HepG2 (cell line): ENCODE results near the gene LYRM7. TPM values are rescaled to one million over a fixed set of nuclear protein-coding genes. Genes with fewer than 3 reads are reported as not detected.

Source experiments
- AHR ChIP-seq: IDR thresholded peaks from 2 replicates; pipeline ENCODE4 v1.6.1; 2018; ENCODE audit warnings: missing genetic modification reagents, missing compliant biosample characterization
- BCLAF1 ChIP-seq: fragments of 450-650 bp; IDR thresholded peaks from 2 replicates; pipeline ENCODE4 v1.6.1; 2017; ENCODE audit warnings: mild to moderate bottlenecking
- FOXO1 ChIP-seq: sonication (generic); formaldehyde crosslinking; IDR thresholded peaks from 2 replicates; pipeline ENCODE4 v1.4.0; 2020; ENCODE audit warnings: missing genetic modification reagents
- GATA4 ChIP-seq: sonication (generic); IDR thresholded peaks from 2 replicates; pipeline ENCODE4 v1.6.1; 2016; ENCODE audit warnings: antibody characterized with exemption, low read depth, borderline replicate concordance
- HMG20A ChIP-seq: IDR thresholded peaks from 2 replicates; pipeline ENCODE4 v1.6.1; 2016; ENCODE audit warnings: borderline replicate concordance
- HOXD1 ChIP-seq: sonication (generic); formaldehyde crosslinking; IDR thresholded peaks from 2 replicates; pipeline ENCODE4 v1.5.0; 2020; ENCODE audit warnings: missing genetic modification reagents
- MBD4 ChIP-seq: IDR thresholded peaks from 2 replicates; pipeline ENCODE4 v1.6.1; 2012; ENCODE audit warnings: low read length, inconsistent platforms, borderline replicate concordance
- NR0B2 ChIP-seq: sonication (generic); formaldehyde crosslinking; IDR thresholded peaks from 2 replicates; pipeline ENCODE4 v1.4.0; 2020; ENCODE audit warnings: mild to moderate bottlenecking, missing genetic modification reagents
- NR1H2 ChIP-seq: sonication (generic); formaldehyde crosslinking; IDR thresholded peaks from 2 replicates; pipeline ENCODE4 v1.8.1; 2022; ENCODE audit warnings: low read depth, missing genetic modification reagents, borderline replicate concordance
- POLR2A ChIP-seq, 2 experiments: IDR thresholded peaks; 2 replicates each; pipeline ENCODE4 v1.6.1; 2011; ENCODE audit warnings: low read depth in 2 of 2, low read length in 2 of 2, mild to moderate bottlenecking in 1 of 2, moderate library complexity in 1 of 2; ENCODE audit not compliant: insufficient read depth in 1 of 2
- PREB ChIP-seq: sonication (generic); formaldehyde crosslinking; IDR thresholded peaks from 2 replicates; pipeline ENCODE4 v1.4.0; 2020; ENCODE audit warnings: missing genetic modification reagents
- ZNF235 ChIP-seq: sonication (generic); formaldehyde crosslinking; IDR thresholded peaks from 2 replicates; pipeline ENCODE4 v1.8.1; 2023; ENCODE audit warnings: mild to moderate bottlenecking, missing genetic modification reagents, borderline replicate concordance
- ZNF256 ChIP-seq: sonication (generic); formaldehyde crosslinking; conservative IDR thresholded peaks from 2 replicates; pipeline ENCODE4 v1.4.0; 2020; ENCODE audit warnings: missing genetic modification reagents
- ZNF33A ChIP-seq: sonication (generic); formaldehyde crosslinking; IDR thresholded peaks from 2 replicates; pipeline ENCODE4 v1.5.1; 2020; ENCODE audit warnings: missing genetic modification reagents, mild to moderate bottlenecking, moderate library complexity, borderline replicate concordance
- ZNF550 ChIP-seq: sonication (generic); formaldehyde crosslinking; IDR thresholded peaks from 2 replicates; pipeline ENCODE4 v1.4.0; 2020; ENCODE audit warnings: mild to moderate bottlenecking, missing genetic modification reagents, borderline replicate concordance
- ZNF678 ChIP-seq: sonication (generic); formaldehyde crosslinking; IDR thresholded peaks from 2 replicates; pipeline ENCODE4 v1.4.0; 2020; ENCODE audit warnings: mild to moderate bottlenecking, missing genetic modification reagents
- ZNF75D ChIP-seq: sonication (generic); formaldehyde crosslinking; IDR thresholded peaks from 2 replicates; pipeline ENCODE4 v1.8.1; 2023; ENCODE audit warnings: missing genetic modification reagents, mild to moderate bottlenecking, borderline replicate concordance
- polyA plus RNA-seq, 8 experiments: library from polyadenylated mRNA; depleted of rRNA in 3 of 8; stranded (reverse) in 7 of 8; unstranded in 1 of 8; fragments of >200 nt; fragmentation: Illumina TruSeq in 4 of 8; extraction: Trizol in 4 of 8; gene quantifications; 2 replicates each; pipeline versions ENCODE4 v1.2.1 to v1.2.3, GENCODE V29; 2011 to 2016; ENCODE audit warnings: low read depth in 4 of 8, missing spikeins in 1 of 8, mixed read lengths in 1 of 8; ENCODE audit not compliant: insufficient read depth in 1 of 8
- total RNA-seq, 5 experiments: library from RNA; depleted of rRNA; stranded (reverse); fragments of >200 nt; fragmentation: Illumina TruSeq; extraction: Trizol; gene quantifications; 2 replicates each; pipeline ENCODE4 v1.2.3, GENCODE V29; 2016; ENCODE audit warnings: low read depth in 1 of 5

LYRM7 gene
- total and polyA plus RNA-seq, 2 of the 13 experiments (the other 11 are each of a cell fraction or from before 2014, with no cell fraction given): 3.0 to 5.5 TPM

- TF ChIP-seq ZNF235 (CRISPR knock-in tag) (peak; percentile 22; the same call in 1 of the 2 replicates), AHR (CRISPR knock-in tag) (no peak; the same call in 1 of the 2 replicates), ZNF33A (CRISPR knock-in tag) (0 out of 2 replicates have a peak, but pooled peaks have one; percentile 37), ZNF678 (peak; percentile 33; the same call in 1 of the 2 replicates), HMG20A (no peak; the same call in 1 of the 2 replicates), ZNF75D (CRISPR knock-in tag) (no peak), NR1H2 (CRISPR knock-in tag) (no peak), ZNF256 (CRISPR knock-in tag) (no peak; the same call in none of the 2 replicates), ZNF550 (CRISPR knock-in tag) (no peak), GATA4 (no peak), FOXO1 (CRISPR knock-in tag) (no peak), MBD4 (no peak), HOXD1 (CRISPR knock-in tag) (no peak), BCLAF1 (no peak), POLR2A (IDR thresholded peaks at IDR 0.05; ENCODE audit: insufficient read depth in 1 of 2, low read depth in 2 of 2, low read length in 2 of 2) (peak in 1 of 2 experiments; percentile 48; a peak in 2 of 4 replicates), NR0B2 (CRISPR knock-in tag) (no peak), PREB (CRISPR knock-in tag) (0 out of 2 replicates have a peak, but pooled peaks have one; percentile 48)
- TF ChIP-seq, all 625 proteins: peak for 148
Measured at GRCh38 chr5:131164191-131165118, 6.3 kb upstream of the LYRM7 start (continued).
